Stimulated activated CD8-positive, alpha-beta memory T cell treated with anti-CD3 and anti-CD28 coated beads, Interleukin-2, amount 100 ng/mL, for 1 hour (primary cell): ENCODE results near the gene RPS6KA2.

Experiments
- DNase-seq, 2 donors: peaks; one replicate each; pipeline ENCODE4 v3.0.0-alpha.2; 2020; ENCODE audit warnings: low read depth in 2 of 2

The RPS6KA2 gene

DNA sequence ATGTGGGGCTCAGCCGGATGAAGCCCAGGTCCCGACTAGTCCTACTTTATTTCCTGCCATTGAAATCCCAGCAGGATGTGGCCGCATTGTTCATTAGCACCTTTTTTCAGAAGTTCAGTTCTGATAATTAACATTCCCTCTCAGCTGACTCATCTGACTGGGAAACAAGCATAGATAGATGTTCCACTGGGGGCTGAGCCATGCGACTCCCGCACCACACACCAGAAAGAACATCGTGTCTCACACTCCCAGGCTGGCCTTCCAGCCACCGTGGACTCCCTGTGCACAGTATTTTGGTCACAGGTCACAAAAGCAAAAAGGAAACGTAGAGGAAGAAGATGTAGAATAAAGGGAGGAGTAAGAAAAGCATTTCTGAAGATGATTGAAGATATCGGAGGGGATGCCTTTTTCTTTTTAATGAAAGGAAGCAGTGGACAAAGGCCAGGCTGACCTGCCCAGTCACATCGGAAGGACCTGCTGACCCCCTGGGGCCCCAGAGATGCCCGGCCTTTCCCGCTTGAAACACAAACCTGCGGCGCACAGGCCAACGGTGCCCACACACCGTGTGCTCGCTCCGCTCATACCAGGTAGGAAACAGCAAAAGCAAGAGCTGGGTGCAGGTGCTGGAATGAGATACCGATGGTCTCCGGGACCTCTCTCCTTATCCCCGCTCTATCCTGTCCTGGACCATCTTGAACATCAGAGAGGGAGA lies 11.8 kb downstream of the RPS6KA2 start:
- no peak for DNase-seq

DNA sequence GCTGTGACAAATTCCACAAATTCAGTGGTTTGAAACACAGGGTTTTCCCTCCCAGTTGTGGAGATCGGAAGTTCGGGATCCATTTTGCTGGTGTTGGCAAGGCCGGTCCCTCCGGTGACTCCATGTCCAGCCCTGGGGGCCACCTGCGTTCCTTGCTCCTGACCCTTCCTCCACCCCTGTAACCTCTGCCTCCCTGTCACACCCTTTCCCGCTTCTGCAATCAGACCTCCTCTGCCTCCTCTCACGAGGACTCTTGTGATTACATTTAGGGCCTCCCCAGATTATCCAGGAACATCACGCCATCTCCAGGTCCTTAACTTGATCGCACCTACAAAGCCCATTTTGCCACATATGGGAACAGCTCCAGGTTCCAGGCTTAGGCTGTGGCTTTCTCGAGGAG lies 12.5 kb downstream of the RPS6KA2 start:
- no peak for DNase-seq

DNA sequence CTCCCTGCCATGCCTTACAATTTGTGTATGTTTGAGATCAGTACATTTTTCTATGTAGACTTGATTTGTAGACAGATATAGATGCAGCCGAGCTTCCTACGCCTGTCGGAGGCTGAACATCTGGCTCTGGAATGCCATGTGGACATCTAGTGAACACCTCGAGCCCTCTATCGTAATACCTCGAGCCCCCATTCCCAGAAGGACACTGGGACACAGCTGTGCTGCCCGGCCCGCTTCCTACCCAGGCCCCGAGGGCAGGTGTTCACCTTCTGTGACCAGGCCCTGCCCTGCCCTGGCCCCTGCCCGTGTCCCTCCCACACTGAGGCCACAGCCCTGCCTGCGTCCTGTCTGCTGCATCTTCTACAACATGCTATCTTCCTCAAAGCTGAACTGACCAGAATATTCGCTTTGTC lies 12.9 kb downstream of the RPS6KA2 start:
- no peak for DNase-seq

DNA sequence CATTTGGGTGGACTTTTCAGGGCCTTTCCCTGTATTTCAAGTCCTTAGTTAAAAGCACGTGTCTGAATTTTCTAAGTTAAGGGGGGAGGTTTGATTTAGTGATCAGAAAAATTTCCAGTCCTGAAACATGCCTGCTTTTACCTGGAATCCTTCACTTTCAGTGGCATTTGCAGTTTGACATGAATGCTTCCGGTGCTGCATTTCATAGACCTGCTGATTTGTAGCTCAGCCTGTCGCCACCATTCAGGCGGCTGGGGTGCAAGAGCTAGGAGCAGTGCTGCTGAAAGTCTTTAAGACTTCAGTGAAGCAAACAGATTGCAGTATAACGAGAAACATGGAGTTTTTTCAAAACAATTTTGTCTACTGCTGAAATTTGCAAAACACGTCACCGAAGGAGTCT lies 14.0 kb downstream of the RPS6KA2 start:
- no peak for DNase-seq

DNA sequence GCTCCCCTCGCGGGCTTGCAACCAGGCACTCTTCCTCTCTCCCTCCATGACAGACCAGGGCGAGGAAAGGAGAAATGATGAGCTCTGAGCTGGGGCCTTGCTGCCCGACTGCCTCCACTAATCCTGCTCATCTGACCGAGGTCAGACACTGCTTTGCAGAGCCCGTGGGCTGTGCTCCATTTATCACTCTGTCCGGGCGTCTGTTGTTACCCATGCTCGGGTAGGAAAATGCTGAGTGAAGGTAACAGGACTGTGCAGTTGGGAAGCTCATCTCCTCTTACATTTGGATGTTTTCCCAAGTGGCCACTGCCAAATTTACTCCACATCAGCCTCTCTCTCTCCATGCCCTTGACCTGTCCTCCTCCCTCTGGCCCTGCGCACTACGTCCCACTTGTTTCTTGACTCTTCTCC lies 14.6 kb downstream of the RPS6KA2 start:
- DNase-seq: no peak

DNA sequence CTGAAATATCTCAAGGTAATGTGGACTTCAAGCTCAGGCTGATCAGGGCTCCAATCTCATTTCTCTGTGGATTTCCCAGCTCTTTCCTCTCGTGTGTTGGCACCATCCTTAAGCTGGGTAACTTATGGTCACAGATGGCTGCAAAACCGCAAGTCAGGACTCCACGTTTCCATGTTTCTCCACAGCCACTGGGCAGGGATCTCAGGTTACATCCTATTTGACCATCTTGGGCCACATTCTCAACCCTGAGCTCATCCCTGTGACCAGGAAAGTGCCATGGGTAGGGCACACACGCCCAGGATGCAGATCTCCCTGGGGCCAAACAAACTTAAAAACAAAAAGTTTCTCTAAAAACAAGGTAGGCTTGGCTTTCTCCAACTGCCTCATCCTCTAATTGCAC lies 15.4 kb downstream of the RPS6KA2 start:
- DNase-seq: no peak

DNA sequence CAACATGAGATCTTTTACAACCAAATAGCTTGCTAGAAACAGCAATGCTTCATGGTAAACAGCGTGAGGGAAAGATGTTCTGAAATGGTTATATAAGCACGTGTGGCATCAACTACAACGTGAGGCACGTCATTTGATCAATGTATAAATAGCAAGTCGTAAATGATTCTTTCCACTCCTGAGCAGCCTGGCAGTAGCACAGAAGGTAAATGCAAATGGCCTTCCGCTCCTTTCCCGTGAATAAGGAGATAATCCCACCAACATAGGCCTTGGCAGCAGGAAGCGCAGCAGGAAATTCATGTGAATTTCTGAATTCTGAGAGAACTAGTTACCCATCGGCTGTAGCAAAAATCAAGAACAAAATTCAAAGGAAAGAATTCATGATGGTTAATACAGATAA lies 17.0 kb downstream of the RPS6KA2 start:
- DNase-seq: no peak

DNA sequence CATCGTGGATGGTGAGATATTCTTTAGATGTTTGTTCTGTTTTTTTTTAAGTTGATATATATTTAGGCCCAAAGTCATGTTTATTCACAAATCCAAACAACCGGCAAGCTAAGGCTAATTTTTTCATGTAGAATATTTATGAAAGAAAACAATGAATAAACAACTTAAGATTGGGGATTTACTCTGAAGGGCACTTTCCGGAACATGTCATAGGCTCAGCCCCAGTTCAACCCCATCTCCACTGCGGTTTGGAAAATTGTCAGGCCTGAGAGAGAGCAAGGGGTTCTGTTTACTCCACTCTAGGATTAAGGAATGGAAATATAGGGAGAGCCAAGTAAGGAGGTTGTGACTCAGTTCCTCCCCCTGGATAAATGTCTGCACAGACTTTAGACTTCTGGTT lies 18.3 kb downstream of the RPS6KA2 start:
- DNase-seq: no peak

DNA sequence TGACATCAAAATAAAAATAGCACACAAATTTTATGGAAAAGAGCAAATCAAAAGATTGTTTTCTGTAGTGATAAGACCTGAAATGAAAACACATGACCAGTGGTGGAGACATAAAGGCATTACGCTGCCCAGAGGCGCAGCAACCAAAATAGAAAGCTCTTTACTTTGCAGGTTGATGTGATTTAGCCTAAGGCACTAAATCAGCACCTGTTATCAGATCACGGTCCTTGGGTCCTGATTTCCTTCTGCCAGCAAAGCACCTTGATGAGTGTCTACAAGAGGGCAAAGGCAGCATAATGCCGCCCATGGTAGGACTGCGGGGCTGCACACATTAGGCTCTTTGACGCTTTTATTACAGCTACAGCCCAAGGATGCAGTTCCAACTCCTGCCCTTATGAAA lies 21.3 kb downstream of the RPS6KA2 start:
- no peak for DNase-seq

DNA sequence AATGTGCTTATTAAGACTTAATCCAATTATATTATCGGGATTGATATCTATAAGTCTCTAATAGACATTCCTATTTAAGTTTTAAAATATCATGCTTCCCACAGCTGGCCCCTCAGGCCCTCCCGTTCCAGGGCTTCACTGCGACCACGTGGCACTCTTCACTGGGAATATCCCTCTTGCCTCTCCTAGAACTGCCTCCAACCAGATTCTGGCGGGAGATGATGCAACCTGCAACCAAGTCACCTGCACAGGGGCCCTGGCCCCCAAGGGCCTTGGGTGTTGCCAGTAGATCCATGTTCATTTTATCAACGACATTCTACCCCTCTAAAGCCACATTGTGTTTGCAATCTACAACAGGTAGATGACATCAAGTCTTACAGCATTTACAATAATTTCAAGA lies 22.1 kb downstream of the RPS6KA2 start:
- no peak for DNase-seq

DNA sequence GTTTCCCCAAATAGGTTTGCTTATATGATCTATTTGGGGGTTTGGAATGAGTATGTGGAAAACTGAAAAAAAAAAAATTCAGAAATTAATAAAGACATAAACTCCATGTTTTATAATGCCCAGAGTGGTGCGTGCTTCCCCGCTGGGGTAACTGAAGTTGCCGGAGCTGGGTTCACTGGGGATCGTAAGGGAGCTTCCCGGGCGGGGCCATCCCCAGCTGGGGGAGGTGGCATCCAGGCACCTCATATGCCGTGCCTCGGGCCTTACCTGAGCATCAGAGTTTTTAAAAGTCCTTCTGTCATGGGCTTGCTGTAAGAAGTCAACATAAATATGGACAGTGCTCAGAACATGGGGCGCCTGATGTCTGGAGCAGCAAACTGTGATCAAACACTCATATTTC lies 22.7 kb downstream of the RPS6KA2 start:
- no peak for DNase-seq

DNA sequence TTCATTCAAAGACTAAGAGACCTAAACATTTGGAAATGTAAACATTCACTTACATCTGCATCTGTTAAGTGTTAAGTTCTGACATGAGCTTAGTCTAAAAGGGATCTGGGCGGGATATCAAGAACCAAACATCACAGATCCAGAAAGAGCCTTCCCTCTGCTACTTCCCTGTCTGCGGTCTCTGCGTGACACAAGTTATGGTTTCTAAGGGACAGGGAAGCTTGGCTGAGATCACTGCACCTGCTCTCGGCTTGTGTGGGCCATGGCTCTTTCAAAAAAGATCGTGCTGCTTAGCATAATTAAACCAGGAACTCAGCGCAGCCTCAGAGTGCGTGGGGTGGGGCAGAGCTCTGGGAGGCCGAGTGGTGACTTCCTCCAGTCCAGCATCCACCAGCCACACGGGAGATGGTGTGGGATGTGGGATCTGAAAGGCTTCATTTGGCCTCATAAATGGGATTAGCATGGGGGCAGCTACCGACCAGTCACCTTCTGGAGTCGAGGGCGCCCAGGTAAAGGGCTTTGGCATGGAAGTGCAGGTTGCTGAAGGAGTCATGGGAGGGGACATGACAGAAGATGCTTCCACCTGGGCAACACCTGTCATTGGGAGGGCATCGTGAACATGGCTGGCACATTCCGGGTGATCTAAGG lies 23.9 kb downstream of the RPS6KA2 start:
- DNase-seq: no peak

DNA sequence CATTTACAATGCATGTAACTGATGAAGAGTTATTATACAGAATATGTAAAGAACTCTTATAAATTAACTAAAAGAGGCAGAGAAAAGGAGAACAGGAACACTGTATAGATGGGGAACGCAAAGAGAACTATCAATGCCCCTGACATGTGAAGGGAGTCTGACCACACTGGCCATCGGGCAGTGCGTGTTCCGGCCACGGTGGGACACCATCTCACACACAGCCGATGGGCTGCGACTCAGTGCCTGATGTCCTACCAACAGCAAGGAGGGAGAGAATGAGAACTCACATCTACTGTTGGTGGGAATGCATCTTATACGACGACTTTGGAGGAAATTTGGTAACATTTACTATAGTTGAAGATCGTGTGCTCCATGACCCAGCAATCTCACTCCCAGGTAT lies 25.1 kb downstream of the RPS6KA2 start:
- DNase-seq: no peak

DNA sequence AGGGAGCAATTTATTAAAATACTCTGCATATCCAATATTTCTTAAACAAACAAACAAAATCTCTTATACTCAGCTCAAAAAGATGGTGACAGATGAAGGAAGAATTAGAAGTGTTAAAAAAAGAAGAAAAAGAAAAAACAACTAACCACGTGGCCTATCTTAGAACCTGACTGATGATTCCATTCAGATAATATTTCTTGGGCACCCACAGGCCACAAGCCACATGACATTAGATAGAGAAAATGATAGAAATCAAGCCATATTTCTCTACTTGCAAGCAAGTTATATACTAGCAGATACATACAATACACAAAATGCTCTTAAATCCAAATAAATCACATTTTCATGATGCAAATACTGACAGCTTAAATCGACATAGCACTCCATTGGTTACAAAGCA lies 26.1 kb downstream of the RPS6KA2 start:
- no peak for DNase-seq

DNA sequence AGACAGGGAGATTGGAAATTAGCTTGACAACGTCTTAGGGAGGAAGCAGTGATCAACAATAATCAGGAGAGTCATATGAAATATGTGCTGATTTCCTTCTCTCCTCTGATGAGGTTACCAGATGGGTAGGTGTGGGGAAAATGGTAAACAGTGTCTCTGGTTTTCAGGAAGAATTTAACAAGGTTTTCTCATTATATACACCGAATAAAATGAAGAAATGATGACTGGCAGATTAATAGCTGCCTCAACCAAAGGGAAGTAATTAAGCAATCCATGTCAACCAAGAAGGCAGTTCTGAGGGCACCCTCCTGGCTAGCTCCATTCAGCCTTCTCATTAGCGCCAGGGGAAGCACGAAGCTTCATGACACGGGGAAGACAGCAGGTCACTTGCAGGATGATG lies 27.8 kb downstream of the RPS6KA2 start:
- no peak for DNase-seq

DNA sequence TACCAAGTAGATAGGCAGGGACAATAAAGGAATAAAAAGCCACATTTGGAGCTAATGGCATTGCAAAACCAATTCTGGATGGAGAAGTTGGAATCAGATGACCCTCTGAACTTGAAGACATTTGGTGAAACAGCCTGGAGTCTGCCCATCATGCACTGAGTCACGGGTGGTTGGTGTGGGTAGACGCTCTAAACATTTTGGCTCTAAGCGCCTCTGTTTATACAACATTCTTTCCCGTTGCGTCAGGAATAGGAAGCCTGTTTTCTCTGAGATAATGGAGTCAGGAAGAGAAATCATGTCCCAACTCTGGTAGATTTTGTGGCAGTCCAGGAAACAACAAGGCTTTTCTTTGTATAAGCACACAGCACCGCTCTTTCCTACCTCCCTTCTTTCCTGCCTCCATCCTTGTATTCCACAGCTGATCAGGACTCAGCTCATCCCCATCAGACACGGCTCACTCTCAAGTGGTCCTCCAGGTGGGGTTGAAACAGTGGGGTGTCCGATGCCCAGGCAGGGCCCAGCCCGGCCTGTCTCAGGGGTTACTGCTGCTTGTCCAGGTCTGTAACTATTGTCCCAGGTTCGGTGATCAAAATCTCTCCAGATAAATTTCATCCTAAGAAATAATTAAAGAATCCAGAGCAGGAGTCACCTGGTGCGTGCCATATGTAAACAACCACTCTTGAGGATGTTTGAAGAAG lies 28.5 kb downstream of the RPS6KA2 start:
- DNase-seq: no peak

DNA sequence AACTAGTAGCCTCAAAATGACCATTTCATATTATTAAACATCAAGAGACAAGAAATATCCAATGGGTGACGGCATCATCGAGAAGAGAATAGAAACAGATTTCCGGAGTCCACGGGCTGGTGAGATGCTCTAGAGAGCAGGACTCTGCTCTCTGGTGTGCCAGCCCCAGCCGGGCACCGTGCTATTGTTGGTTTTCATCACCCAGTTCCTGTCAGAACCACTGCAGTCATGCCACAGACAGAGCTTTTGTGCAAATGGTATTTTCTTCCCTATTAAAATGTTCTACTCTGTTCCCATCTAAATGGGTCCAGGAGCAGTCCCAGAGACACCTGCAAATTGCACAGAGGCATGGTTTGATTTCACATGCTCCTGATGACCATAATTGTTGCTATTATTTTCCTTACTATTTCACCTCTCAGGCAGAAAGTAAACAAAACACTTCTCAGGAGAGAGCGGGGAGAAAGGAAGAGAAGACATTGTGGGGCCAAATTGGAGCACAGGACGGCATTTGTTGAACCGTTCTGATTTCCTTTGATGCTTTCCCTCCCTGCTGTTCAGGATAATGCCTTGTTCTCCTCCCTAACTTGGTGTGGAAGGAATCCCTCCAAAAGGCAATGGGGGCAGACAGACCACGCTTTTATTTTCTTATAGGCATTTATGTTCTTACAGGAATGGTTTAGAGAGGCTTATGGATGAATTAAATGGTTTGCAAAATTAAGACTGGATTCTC lies 29.2 kb downstream of the RPS6KA2 start:
- no peak for DNase-seq

DNA sequence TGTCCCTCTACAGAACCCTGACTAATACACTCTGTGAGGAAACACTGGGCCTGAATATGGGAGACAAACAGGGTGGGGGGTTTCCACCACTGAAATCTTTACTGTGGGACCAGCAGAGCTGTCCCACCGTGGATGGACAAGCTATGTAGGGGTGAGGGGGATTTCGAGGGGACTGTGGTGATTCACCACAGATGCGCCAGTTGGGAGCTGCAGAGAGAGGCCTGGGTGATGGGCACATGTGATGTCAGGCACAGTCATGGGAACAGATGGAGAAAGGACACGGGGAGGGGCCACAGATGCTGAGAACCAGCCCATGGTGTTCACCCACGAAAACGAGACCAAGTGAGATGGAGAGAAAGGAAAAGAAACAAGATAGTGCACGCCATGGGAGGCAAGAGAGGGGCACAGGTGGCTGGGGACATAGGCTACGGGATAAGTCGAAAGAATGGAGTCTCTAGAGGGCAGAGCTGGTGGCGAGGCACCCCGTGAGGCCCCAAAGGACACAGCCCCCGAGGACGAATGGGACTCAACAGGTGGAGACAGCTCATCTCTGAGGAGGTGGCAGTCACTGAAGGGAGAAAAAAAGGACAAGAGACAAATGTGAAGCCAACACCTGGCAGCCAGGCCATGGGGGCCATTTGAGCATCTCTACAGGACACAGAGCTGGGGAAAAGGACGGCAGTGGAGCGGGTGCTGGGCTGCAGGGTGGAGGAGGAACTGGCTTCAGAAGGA lies 30.1 kb downstream of the RPS6KA2 start:
- no peak for DNase-seq

DNA sequence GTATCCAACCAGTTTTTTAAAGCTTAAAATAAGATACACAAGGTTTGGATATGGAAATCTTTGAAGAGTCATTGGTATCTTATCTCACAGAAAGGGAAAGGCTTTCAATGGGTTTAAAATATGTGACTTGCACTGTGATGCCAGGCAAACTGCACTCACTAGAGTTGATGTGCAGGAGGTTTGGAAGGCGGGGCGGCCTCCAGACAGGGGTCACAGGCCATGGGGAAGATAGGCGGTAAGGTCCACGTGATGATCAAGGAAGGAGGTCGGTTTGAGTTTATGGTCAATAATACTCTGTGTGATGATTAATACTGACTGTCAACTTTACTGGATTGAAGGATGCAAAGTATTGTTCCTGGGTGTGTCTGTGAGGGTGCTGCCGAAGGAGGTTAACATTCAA lies 31.1 kb downstream of the RPS6KA2 start:
- DNase-seq: no peak

DNA sequence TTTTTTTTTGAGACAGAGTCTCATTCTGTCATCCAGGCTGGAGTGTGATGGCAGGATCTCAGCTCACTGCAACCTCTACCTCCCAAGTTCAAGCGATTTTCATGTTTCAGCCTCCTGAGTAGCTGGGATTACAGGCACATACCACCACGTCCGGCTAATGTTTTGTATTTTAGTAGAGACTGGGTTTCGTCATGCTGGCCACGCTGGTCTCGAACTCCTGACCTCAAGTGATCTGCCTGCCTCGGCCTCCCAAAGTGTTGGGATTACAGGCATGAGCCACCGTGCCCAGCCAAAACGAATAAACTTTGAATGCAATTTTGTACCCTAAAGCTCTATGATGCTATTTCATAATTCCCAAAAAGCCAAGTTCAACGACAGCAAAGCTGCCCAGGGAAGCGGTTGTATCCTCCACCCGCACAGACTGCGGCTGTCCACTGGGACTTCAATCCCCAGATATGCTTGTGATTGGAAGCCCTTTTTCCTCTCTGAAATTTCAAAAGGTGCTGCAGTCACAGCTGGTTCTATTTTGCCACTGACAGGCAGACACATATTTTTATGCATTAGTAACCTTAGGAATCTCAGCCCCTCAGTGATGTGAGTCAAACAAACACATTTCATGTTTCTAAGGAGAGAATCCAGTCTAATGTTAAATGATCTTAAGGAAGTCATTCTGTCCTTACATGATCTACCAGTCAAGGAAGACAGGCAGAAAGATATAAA lies 31.8 kb downstream of the RPS6KA2 start:
- no peak for DNase-seq

DNA sequence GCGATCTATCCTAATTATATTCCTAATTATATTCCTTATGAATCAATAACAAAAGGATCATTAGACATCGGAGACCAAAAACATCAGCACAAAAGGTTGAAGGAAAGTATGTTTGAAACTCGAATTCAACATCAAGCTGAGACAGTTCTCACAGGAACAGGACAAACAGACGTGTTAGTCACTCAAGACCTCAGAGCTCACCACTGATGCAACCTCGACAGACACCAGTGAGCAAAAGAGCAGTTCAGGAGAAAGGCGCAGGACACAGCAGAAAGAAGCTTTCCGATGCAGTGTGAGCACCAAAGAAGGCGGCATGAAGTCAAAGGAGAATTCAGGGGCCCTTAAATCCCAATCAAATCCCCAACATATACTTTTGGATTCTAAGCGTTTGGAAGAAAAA lies 34.2 kb downstream of the RPS6KA2 start:
- no peak for DNase-seq
